Measurements from ENCODE around the gene JAG1. TPM values are rescaled to one million over a fixed set of nuclear protein-coding genes. Genes with fewer than 3 reads are reported as not detected.

JAG1 gene
- total and polyA plus RNA-seq, 8 donors = 31.2 to 70.8 (median 57.8) TPM

GRCh38 chr20:10673176-10673841 lies 490 bp downstream of the JAG1 start:
- no peaks in the 10 kb centered on the region for H3K9me3 ChIP-seq
- peaks cover 9 to 55% of the 10 kb centered on the region in 2 donors for H3K4me1 ChIP-seq
- intact Hi-C loops (cut with DNase I) = loop anchor here in 1 of 2 donors (10.0 kb wide), 2 partner anchors 541 to 591 kb away; no protein-coding TSS in a partner anchor
- H3K27me3 ChIP-seq = peaks cover 0 to 11% of the 10 kb centered on the region in 2 donors
- peaks cover 0 to 8% of the 10 kb centered on the region in 2 donors for H3K36me3 ChIP-seq
- peak overlapping the region; percentile 73 to 82 for H3K4me3 ChIP-seq
- no peak for TF ChIP-seq CTCF (IDR thresholded peaks at IDR 0.05)
- peak overlapping the region; percentile 98 to 99 for H3K27ac ChIP-seq
- DNase-seq = peak in 2 of 4 donors; percentile 44 to 92
- ATAC-seq = peak; percentile 7

GRCh38 chr20:10672624-10673127 lies 1.1 kb downstream of the JAG1 start:
- ATAC-seq (peak; percentile 16), DNase-seq (peak in 3 of 4 donors; percentile 43 to 92 (median 75))
- H3K4me3 ChIP-seq = peak overlapping the region; percentile 73 to 82
- intact Hi-C loops (cut with DNase I) = loop anchor here in 1 of 2 donors (10.0 kb wide), 2 partner anchors 542 to 592 kb away; no protein-coding TSS in a partner anchor
- peaks cover 0 to 15% of the 10 kb centered on the region in 2 donors for H3K36me3 ChIP-seq
- H3K9me3 ChIP-seq = no peaks in the 10 kb centered on the region
- peak overlapping the region; percentile 98 to 99 for H3K27ac ChIP-seq
- no peak for TF ChIP-seq CTCF (IDR thresholded peaks at IDR 0.05)
- H3K27me3 ChIP-seq = peaks cover 0 to 11% of the 10 kb centered on the region in 2 donors
- H3K4me1 ChIP-seq = peaks cover 9 to 58% of the 10 kb centered on the region in 2 donors

GRCh38 chr20:10671919-10672623 lies 1.7 kb downstream of the JAG1 start:
- Histone ChIP-seq H3K36me3 (peaks cover 0 to 21% of the 10 kb centered on the region in 2 donors), H3K4me1 (peaks cover 9 to 62% of the 10 kb centered on the region in 2 donors), H3K4me3 (peak overlapping the region; percentile 73 to 82), H3K9me3 (no peaks in the 10 kb centered on the region), H3K27ac (peak overlapping the region; percentile 98 to 99), H3K27me3 (peaks cover 0 to 11% of the 10 kb centered on the region in 2 donors)
- DNase-seq (peak; percentile 55 to 89 (median 74)), ATAC-seq (peak; percentile 28)
- TF ChIP-seq CTCF (IDR thresholded peaks at IDR 0.05) = no peak
- intact Hi-C loops (cut with DNase I) = loop anchor here in 1 of 2 donors (10.0 kb wide), 2 partner anchors 543 to 593 kb away; no protein-coding TSS in a partner anchor

- peak; percentile 41 to 42 for TF ChIP-seq CTCF (IDR thresholded peaks at IDR 0.05)
Measured at GRCh38 chr20:10671221-10671918, 2.4 kb downstream of the JAG1 start.

More at GRCh38 chr20:10671221-10671918, 2.4 kb downstream of the JAG1 start:
- peaks cover 9 to 69% of the 10 kb centered on the region in 2 donors for H3K4me1 ChIP-seq
- ATAC-seq (peak; percentile 57), DNase-seq (peak; percentile 72 to 91 (median 88))
- peak overlapping the region; percentile 98 to 99 for H3K27ac ChIP-seq
- H3K4me3 ChIP-seq = peak overlapping the region; percentile 73 to 82
- peaks cover 0 to 24% of the 10 kb centered on the region in 2 donors for H3K36me3 ChIP-seq
- intact Hi-C loops (cut with DNase I) = loop anchor here in 1 of 2 donors (10.0 kb wide), 2 partner anchors 543 to 593 kb away; no protein-coding TSS in a partner anchor
- peaks cover 0 to 11% of the 10 kb centered on the region in 2 donors for H3K27me3 ChIP-seq
- H3K9me3 ChIP-seq = no peaks in the 10 kb centered on the region
